PC-3 (cell line): ENCODE measurements around the gene MAP2K7. TPM values are rescaled to one million over a fixed set of nuclear protein-coding genes. Genes with fewer than 3 reads are reported as not detected.

ENCODE experiments used
- ATAC-seq: fragments of 200-7000 bp; cut with Tn5 transposase; 2 replicates; pipeline ENCODE4 v1.9.1; 2020; ENCODE audit warnings: mild to moderate bottlenecking, moderate library complexity
- BruUV-seq: library from RNA; stranded (reverse); fragments of 400-500 nt; replicated peaks from 2 replicates; lab custom pipeline; 2021; lab: Mats Ljungman, UMichigan
- CTCF ChIA-PET: fragments of 300-600 bp; sonication (Branson Sonifier 250); formaldehyde crosslinking; loops from one replicate; lab custom pipeline; 2022; ENCODE audit warnings: antibody characterized with exemption; lab: Charles Lee
- POLR2A ChIA-PET: fragments of 300-600 bp; sonication (Branson Sonifier 250); formaldehyde crosslinking; loops from one replicate; lab custom pipeline; 2022; ENCODE audit warnings: antibody characterized with exemption; ENCODE audit not compliant: unreplicated experiment; lab: Charles Lee
- DNase-seq: peaks from one replicate; pipeline ENCODE4 v3.0.0-alpha.2; 2015
- H2AFZ ChIP-seq: fragments of 300-600 bp; sonication (generic); 2 replicates; pipeline ENCODE4 v1.6.0; 2016; ENCODE audit warnings: antibody characterized with exemption, low read length
- H3F3A ChIP-seq: fragments of 300-600 bp; sonication (generic); one replicate; pipeline ENCODE4 v1.6.0; 2017; ENCODE audit warnings: antibody characterized with exemption, low read length, control low read depth, mild to moderate bottlenecking; ENCODE audit not compliant: unreplicated experiment
- H3K27ac ChIP-seq: fragments of 300-600 bp; sonication (generic); 2 replicates; pipeline ENCODE4 v1.5.1; 2016; ENCODE audit warnings: mild to moderate bottlenecking, low read length
- H3K27me3 ChIP-seq: fragments of 300-600 bp; sonication (generic); 2 replicates; pipeline ENCODE4 v1.6.1; 2016; ENCODE audit warnings: low read length, mixed read lengths
- H3K36me3 ChIP-seq: fragments of 300-600 bp; sonication (generic); 2 replicates; pipeline ENCODE4 v1.6.1; 2016; ENCODE audit warnings: low read depth, mixed run types, low read length, mixed read lengths
- H3K4me1 ChIP-seq: fragments of 300-600 bp; sonication (generic); 2 replicates; pipeline ENCODE4 v1.5.1; 2016; ENCODE audit warnings: low read length; ENCODE audit not compliant: insufficient read depth
- H3K4me2 ChIP-seq: fragments of 300-600 bp; sonication (generic); 2 replicates; pipeline ENCODE4 v1.6.0; 2016; ENCODE audit warnings: low read length
- H3K4me3 ChIP-seq: fragments of 300-600 bp; sonication (generic); 2 replicates; pipeline ENCODE4 v1.5.1; 2016; ENCODE audit warnings: mild to moderate bottlenecking, low read length, mixed read lengths
- H3K79me2 ChIP-seq: fragments of 300-600 bp; sonication (generic); 2 replicates; pipeline ENCODE4 v1.6.1; 2017; ENCODE audit warnings: low read length, mixed read lengths
- H3K9ac ChIP-seq: fragments of 300-600 bp; sonication (generic); 2 replicates; pipeline ENCODE4 v1.6.0; 2016; ENCODE audit warnings: mild to moderate bottlenecking, low read length
- H3K9me2 ChIP-seq: fragments of 300-600 bp; sonication (generic); replicated peaks from 2 replicates; pipeline ENCODE4 v1.6.1; 2016; ENCODE audit warnings: mixed run types, low read length, mixed read lengths
- H3K9me3 ChIP-seq: fragments of 300-600 bp; sonication (generic); 2 replicates; pipeline ENCODE4 v1.6.1; 2016; ENCODE audit warnings: low read length, mixed read lengths
- H4K20me1 ChIP-seq: fragments of 300-600 bp; sonication (generic); 2 replicates; pipeline ENCODE4 v1.6.1; 2016; ENCODE audit warnings: low read length, mixed read lengths
- EZH2 ChIP-seq: fragments of 300-600 bp; sonication (generic); IDR thresholded peaks from one replicate; pipeline ENCODE4 v1.6.1; 2017; ENCODE audit warnings: antibody characterized with exemption, mild to moderate bottlenecking, low read length; ENCODE audit not compliant: unreplicated experiment
- EZH2phosphoT487 ChIP-seq: fragments of 300-600 bp; sonication (generic); IDR thresholded peaks from 2 replicates; pipeline ENCODE4 v1.6.1; 2018; ENCODE audit warnings: mild to moderate bottlenecking, antibody characterized with exemption, low read length, borderline replicate concordance
- intact Hi-C: fragments of 100-400 bp; cut with micrococcal nuclease; formaldehyde crosslinking; loops from 2 replicates; pipeline ENCODE4 v1.9.0; 2023
- total RNA-seq: library from RNA; depleted of rRNA; stranded (reverse); fragments of >200 nt; gene quantifications from 2 replicates; pipeline ENCODE4 v1.2.3, GENCODE V29; 2014; rRNA removed
- TF ChIP-seq, protein P1 (sequence below): fragments of 300-600 bp; sonication (generic); conservative IDR thresholded peaks from 2 replicates; pipeline ENCODE4 v1.5.1; 2017; ENCODE audit warnings: antibody characterized with exemption, low read depth, mild to moderate bottlenecking, low read length

MAP2K7 gene
- total RNA-seq, 1 experiment from 2014 or later = 39.3 TPM

DNA sequence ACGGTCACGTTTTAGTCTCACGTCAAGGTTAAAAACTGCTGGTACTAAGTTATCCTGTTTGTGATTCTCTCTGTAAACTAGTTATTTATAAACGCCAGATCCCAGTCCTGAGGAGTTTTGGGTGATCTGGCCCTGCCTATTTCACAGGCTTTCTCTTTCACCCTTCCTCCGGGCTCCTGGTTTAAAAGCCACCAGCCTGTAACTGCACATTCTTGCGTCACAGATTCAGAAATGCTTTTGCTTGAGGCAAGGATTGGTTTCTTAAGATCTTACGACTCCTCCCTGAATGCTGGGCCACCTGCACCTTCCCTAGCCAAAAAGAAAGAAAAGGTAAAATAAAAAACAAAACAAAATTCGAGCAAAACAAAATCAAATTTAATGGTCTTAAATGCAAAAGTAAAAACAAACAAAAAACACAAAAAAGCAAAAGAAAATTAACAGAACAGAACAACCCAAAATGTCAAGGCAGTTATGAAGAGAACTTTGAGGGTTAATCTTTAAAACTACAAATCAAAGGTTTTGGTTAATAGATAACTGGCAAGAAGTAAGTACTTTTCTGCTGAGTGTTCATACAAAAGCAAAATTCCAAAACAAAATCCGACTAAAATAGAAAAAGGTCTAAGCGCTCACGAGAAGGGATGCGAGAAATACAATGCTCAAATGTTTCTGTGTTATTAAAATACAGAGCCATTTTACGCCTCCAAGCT lies 58.4 kb downstream of the MAP2K7 start:
- H4K20me1 ChIP-seq = no peaks in the 10 kb centered on the region
- CTCF ChIA-PET = no interaction called here
- no peaks in the 10 kb centered on the region for H3K79me2 ChIP-seq
- no peak overlapping the region for H3K4me2 ChIP-seq
- no TSS peak for BruUV-seq
- TF ChIP-seq EZH2phosphoT487 = no peak
- no peak for TF ChIP-seq EZH2
- TF ChIP-seq, protein P1, sequence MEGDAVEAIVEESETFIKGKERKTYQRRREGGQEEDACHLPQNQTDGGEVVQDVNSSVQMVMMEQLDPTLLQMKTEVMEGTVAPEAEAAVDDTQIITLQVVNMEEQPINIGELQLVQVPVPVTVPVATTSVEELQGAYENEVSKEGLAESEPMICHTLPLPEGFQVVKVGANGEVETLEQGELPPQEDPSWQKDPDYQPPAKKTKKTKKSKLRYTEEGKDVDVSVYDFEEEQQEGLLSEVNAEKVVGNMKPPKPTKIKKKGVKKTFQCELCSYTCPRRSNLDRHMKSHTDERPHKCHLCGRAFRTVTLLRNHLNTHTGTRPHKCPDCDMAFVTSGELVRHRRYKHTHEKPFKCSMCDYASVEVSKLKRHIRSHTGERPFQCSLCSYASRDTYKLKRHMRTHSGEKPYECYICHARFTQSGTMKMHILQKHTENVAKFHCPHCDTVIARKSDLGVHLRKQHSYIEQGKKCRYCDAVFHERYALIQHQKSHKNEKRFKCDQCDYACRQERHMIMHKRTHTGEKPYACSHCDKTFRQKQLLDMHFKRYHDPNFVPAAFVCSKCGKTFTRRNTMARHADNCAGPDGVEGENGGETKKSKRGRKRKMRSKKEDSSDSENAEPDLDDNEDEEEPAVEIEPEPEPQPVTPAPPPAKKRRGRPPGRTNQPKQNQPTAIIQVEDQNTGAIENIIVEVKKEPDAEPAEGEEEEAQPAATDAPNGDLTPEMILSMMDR = no peak
- intact Hi-C loops = no loop called here
- H3F3A ChIP-seq = peaks cover 7% of the 10 kb centered on the region
- no peak overlapping the region for H2AFZ ChIP-seq
- H3K27me3 ChIP-seq = no peaks in the 10 kb centered on the region
- H3K4me1 ChIP-seq = peaks cover 8% of the 10 kb centered on the region; the same call in 1 of the 2 replicates
- H3K9me2 ChIP-seq = no peaks in the 10 kb centered on the region
- H3K9me3 ChIP-seq = no peaks in the 10 kb centered on the region
- H3K4me3 ChIP-seq = no peak overlapping the region
- no peak overlapping the region for H3K27ac ChIP-seq
- DNase-seq = no peak
- H3K36me3 ChIP-seq = peaks cover 54% of the 10 kb centered on the region
- POLR2A ChIA-PET = no interaction called here
- ATAC-seq = no peak
- H3K9ac ChIP-seq = no peak overlapping the region

DNA sequence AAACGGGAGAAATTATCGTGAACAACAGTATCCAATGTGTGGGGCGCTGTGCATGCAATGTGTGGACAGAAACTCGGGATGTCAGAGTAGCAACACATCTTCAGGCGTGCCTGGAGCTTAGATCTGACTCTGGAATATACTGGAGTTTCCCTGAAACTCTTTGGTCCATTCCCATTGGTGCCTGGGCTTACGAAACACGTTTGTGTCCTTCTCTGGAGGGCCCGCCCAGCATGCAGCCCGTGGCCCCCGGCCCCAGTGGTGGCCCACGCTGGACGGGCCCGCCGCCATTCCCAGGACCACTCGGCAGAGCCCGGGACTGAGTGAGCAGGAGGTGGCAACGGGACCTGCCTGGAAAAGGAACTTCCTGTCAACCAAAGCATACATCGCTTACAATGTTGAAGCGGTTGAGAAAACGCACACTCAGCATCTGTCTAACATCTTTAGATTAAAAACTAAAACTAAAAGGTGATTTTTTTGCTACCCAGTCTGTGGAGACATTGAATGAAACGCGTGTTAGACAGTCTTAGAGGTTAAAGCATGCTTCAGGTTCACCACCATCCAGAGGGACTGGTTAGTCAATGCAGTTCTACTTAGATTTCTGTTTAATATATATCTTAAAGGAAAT lies 59.1 kb downstream of the MAP2K7 start:
- ChIA-PET POLR2A (no interaction called here), CTCF (no interaction called here)
- Histone ChIP-seq H3K27me3 (no peaks in the 10 kb centered on the region), H3K9me2 (no peaks in the 10 kb centered on the region), H3K4me3 (no peak overlapping the region), H2AFZ (no peak overlapping the region), H3F3A (peaks cover 7% of the 10 kb centered on the region), H3K4me2 (no peak overlapping the region), H3K27ac (no peak overlapping the region), H3K4me1 (peaks cover 8% of the 10 kb centered on the region; the same call in 1 of the 2 replicates), H3K9ac (no peak overlapping the region), H3K36me3 (peaks cover 61% of the 10 kb centered on the region), H3K9me3 (no peaks in the 10 kb centered on the region), H4K20me1 (no peaks in the 10 kb centered on the region), H3K79me2 (no peaks in the 10 kb centered on the region)
- TF ChIP-seq EZH2 (no peak), EZH2phosphoT487 (no peak)
- DNase-seq (no peak), ATAC-seq (no peak)
- TSS peak; percentile 25 for BruUV-seq
- intact Hi-C loops = no loop called here

DNA sequence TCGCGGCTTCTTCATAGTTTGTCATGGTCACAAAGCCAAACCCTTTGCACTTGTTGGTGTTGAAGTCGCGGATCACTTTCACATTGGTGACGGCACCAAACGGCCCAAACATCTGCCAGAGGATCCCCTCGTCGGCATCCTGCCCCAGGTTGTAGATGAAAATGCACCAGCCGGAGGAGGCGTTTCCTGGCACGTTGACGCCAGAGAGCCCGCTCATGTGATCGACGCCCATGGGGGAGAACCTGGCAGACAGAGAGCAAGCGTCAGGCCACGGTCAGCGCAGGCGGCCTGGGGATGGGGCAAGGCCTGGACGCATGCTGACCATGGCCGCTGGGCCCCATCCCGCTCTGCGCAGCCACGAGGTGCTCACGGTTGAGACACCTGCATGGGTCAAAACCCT lies 59.9 kb downstream of the MAP2K7 start:
- POLR2A ChIA-PET = no interaction called here
- Histone ChIP-seq H3K27me3 (no peaks in the 10 kb centered on the region), H3K4me1 (peaks cover 8% of the 10 kb centered on the region; the same call in 1 of the 2 replicates), H3K4me3 (no peak overlapping the region), H3K27ac (no peak overlapping the region), H3K9ac (no peak overlapping the region), H4K20me1 (no peaks in the 10 kb centered on the region), H3K9me2 (no peaks in the 10 kb centered on the region), H3K79me2 (no peaks in the 10 kb centered on the region), H3F3A (peaks cover 7% of the 10 kb centered on the region), H3K36me3 (peaks cover 62% of the 10 kb centered on the region), H3K9me3 (no peaks in the 10 kb centered on the region), H3K4me2 (no peak overlapping the region), H2AFZ (no peak overlapping the region)
- no peak for ATAC-seq
- CTCF ChIA-PET = no interaction called here
- TF ChIP-seq, protein P1 = no peak
- no peak for TF ChIP-seq EZH2phosphoT487
- no peak for TF ChIP-seq EZH2
- intact Hi-C loops = no loop called here
- no peak for DNase-seq
- BruUV-seq = no TSS peak

Other genes starting within 250 kb of the MAP2K7 start
- gene RETN, start 234.8 kb upstream of the MAP2K7 start, total RNA-seq = not detected in 2 replicates
- not detected in 2 replicates for gene MCEMP1, start 226.8 kb upstream of the MAP2K7 start, total RNA-seq
- 317 and 376 TPM in 2 replicates for gene TRAPPC5, start 223.0 kb upstream of the MAP2K7 start, total RNA-seq
- gene FCER2, start 201.7 kb upstream of the MAP2K7 start, total RNA-seq = not detected in 2 replicates
- not detected in 2 replicates for gene CLEC4G, start 171.8 kb upstream of the MAP2K7 start, total RNA-seq
- not detected in 2 replicates for gene CD209, start 156.3 kb upstream of the MAP2K7 start, total RNA-seq
- not detected in 2 replicates for gene CLEC4M, start 140.6 kb upstream of the MAP2K7 start, total RNA-seq
- 29.5 and 42.4 TPM in 2 replicates for gene EVI5L, start 73.7 kb upstream of the MAP2K7 start, total RNA-seq
- gene PRR36, start 29.5 kb upstream of the MAP2K7 start, total RNA-seq = 2.4 and 2.5 TPM in 2 replicates
- gene LRRC8E, start 15.4 kb upstream of the MAP2K7 start, total RNA-seq = 30.8 and 35.3 TPM in 2 replicates
- gene TGFBR3L, start 11.0 kb downstream of the MAP2K7 start, total RNA-seq = 10.5 and 15.5 TPM in 2 replicates
- gene SNAPC2, start 16.5 kb downstream of the MAP2K7 start, total RNA-seq = 40.1 and 61.7 TPM in 2 replicates
- gene CTXN1, start 22.3 kb downstream of the MAP2K7 start, total RNA-seq = 11.4 and 40.3 TPM in 2 replicates
- gene TIMM44, start 39.8 kb downstream of the MAP2K7 start, total RNA-seq = 191 and 262 TPM in 2 replicates
- 87.2 and 111 TPM in 2 replicates for gene ELAVL1, start 101.8 kb downstream of the MAP2K7 start, total RNA-seq
- not detected in 2 replicates for gene CCL25, start 148.9 kb downstream of the MAP2K7 start, total RNA-seq
- gene FBN3, start 245.7 kb downstream of the MAP2K7 start, total RNA-seq = under 0.01 TPM in 2 replicates